AML-193 (cell line): ENCODE data around the gene JPH2.

Experiments
- DNase-seq, 2 experiments: peaks; one replicate each; lab custom pipeline; 2025; lab: John Stamatoyannopoulos, UW

The JPH2 gene

GRCh38 chr20:44125332-44126127, 61.5 kb downstream of the JPH2 start:
- no peak for DNase-seq

GRCh38 chr20:44123874-44124535, 63.0 kb downstream of the JPH2 start:
- no peak for DNase-seq

- no peak for DNase-seq
These were observed 63.7 kb downstream of the JPH2 start for GRCh38 chr20:44123251-44123650.

- DNase-seq: no peak
These were observed 66.1 kb downstream of the JPH2 start for GRCh38 chr20:44120676-44121425.

- DNase-seq: no peak
These were observed 68.6 kb downstream of the JPH2 start for GRCh38 chr20:44118185-44119033.

- DNase-seq: no peak
These were observed 69.4 kb downstream of the JPH2 start for GRCh38 chr20:44117296-44118184.

GRCh38 chr20:44115762-44116644, 71.0 kb downstream of the JPH2 start:
- DNase-seq: no peak

- no peak for DNase-seq
These were observed 71.8 kb downstream of the JPH2 start for GRCh38 chr20:44115181-44115580.

GRCh38 chr20:44113618-44114376, 73.2 kb downstream of the JPH2 start:
- DNase-seq: no peak

- no peak for DNase-seq
These were observed 73.9 kb downstream of the JPH2 start for GRCh38 chr20:44112889-44113617.

GRCh38 chr20:44112456-44112855, 74.5 kb downstream of the JPH2 start:
- no peak for DNase-seq

GRCh38 chr20:44111712-44112335, 75.2 kb downstream of the JPH2 start:
- DNase-seq: no peak

GRCh38 chr20:44110816-44111568, 76.0 kb downstream of the JPH2 start:
- no peak for DNase-seq

- no peak for DNase-seq
These were observed 77.0 kb downstream of the JPH2 start for GRCh38 chr20:44109951-44110361.

- DNase-seq: no peak
These were observed 80.4 kb downstream of the JPH2 start for GRCh38 chr20:44106615-44107014.

GRCh38 chr20:44104798-44105517, 82.0 kb downstream of the JPH2 start:
- DNase-seq: no peak
